K562 (cell line): ENCODE data around the gene TAS2R4. TPM values are rescaled to one million over a fixed set of nuclear protein-coding genes. Genes with fewer than 3 reads are reported as not detected.

Experiments
- EHMT2 ChIP-seq: fragments of 450-650 bp; IDR thresholded peaks from 2 replicates; pipeline ENCODE4 v1.6.1; 2018; ENCODE audit warnings: antibody characterized with exemption
- GABPA ChIP-seq: fragments of 200-800 bp; sonication (Bioruptor generic); conservative IDR thresholded peaks from 2 replicates; pipeline ENCODE4 v1.6.1; 2016; ENCODE audit warnings: low read depth, missing genetic modification characterization, missing compliant biosample characterization
- GATAD2A ChIP-seq: fragments of 450-650 bp; IDR thresholded peaks from 2 replicates; pipeline ENCODE4 v1.6.1; 2017
- HLTF ChIP-seq: fragments of 450-650 bp; IDR thresholded peaks from 2 replicates; pipeline ENCODE4 v1.6.1; 2016
- MYNN ChIP-seq, 2 experiments: sonication (generic); formaldehyde crosslinking in 1 of 2; IDR thresholded peaks; 2 replicates each; pipeline versions ENCODE4 v1.5.0 to v1.6.1; 2016 to 2020; ENCODE audit warnings: antibody characterized with exemption in 1 of 2, missing genetic modification reagents in 1 of 2
- NFRKB ChIP-seq: fragments of 450-650 bp; IDR thresholded peaks from 2 replicates; pipeline ENCODE4 v1.6.1; 2016; ENCODE audit warnings: low read depth
- PCBP1 ChIP-seq: fragments of 200-400 bp; formaldehyde crosslinking; IDR thresholded peaks from 2 replicates; pipeline ENCODE4 v1.6.1; 2018; ENCODE audit warnings: mild to moderate bottlenecking, low read depth, low read length; ENCODE audit not compliant: poor library complexity, severe bottlenecking
- POLR2B ChIP-seq: fragments of 450-650 bp; IDR thresholded peaks from 2 replicates; pipeline ENCODE4 v1.6.1; 2018; ENCODE audit warnings: low read depth; ENCODE audit not compliant: partially characterized antibody
- RBM25 ChIP-seq: fragments of 200-400 bp; formaldehyde crosslinking; IDR thresholded peaks from 2 replicates; pipeline ENCODE4 v1.6.1; 2018; ENCODE audit warnings: low read length, low read depth, moderate library complexity; ENCODE audit not compliant: severe bottlenecking
- TEAD2 ChIP-seq: fragments of 450-650 bp; IDR thresholded peaks from 2 replicates; pipeline ENCODE4 v1.6.1; 2016; ENCODE audit warnings: missing genetic modification characterization, control low read depth, missing compliant biosample characterization
- ZFPM2 ChIP-seq: fragments of 250-450 bp; sonication (Bioruptor Pico); IDR thresholded peaks from 2 replicates; pipeline ENCODE4 v1.5.1; 2022; ENCODE audit warnings: mild to moderate bottlenecking
- ZKSCAN3 ChIP-seq: fragments of 250-450 bp; sonication (Bioruptor Pico); IDR thresholded peaks from 2 replicates; pipeline ENCODE4 v1.4.0; 2020
- ZNF217 ChIP-seq: sonication (generic); formaldehyde crosslinking; IDR thresholded peaks from 2 replicates; pipeline ENCODE4 v1.8.0; 2022; ENCODE audit warnings: mild to moderate bottlenecking, missing genetic modification reagents
- ZNF274 ChIP-seq: IDR thresholded peaks from 2 replicates; pipeline ENCODE4 v1.6.1; 2011; ENCODE audit warnings: low read depth, mild to moderate bottlenecking, low read length, moderate library complexity, borderline replicate concordance
- ZNF561 ChIP-seq: fragments of 450-650 bp; formaldehyde crosslinking; conservative IDR thresholded peaks from 2 replicates; pipeline ENCODE4 v1.4.0; 2020; ENCODE audit warnings: mild to moderate bottlenecking, moderate library complexity
- ZNF584 ChIP-seq: fragments of 200-800 bp; sonication (Bioruptor generic); IDR thresholded peaks from 2 replicates; pipeline ENCODE4 v1.6.1; 2016; ENCODE audit warnings: low read depth, mild to moderate bottlenecking, missing genetic modification characterization, missing compliant biosample characterization
- polyA plus RNA-seq, 8 experiments: library from polyadenylated mRNA; depleted of rRNA in 4 of 8; stranded (reverse) in 5 of 8; unstranded in 3 of 8; fragments of >200 nt; fragmentation: Nextera tagmentation in 2 of 8; fragmentation: Illumina TruSeq in 1 of 8; extraction: Ambion mirVana in 2 of 8; extraction: Trizol in 1 of 8; gene quantifications; 2 replicates each; pipeline versions ENCODE4 v1.2.1 to v1.2.3, GENCODE V29; 2011 to 2014; ENCODE audit warnings: inconsistent platforms in 1 of 8, missing spikeins in 1 of 8
- total RNA-seq, 7 experiments: library from RNA; depleted of rRNA in 6 of 7; stranded (reverse); fragments of >200 nt in 6 of 7; fragmentation: Illumina TruSeq in 2 of 7; extraction: Trizol in 2 of 7; gene quantifications; 2 replicates each; pipeline versions ENCODE4 v1.2.1 to v1.2.3, GENCODE V29; 2011 to 2021; ENCODE audit warnings: low replicate concordance in 1 of 7
- TF ChIP-seq, protein P1 (sequence below): fragments of 450-650 bp; formaldehyde crosslinking; IDR thresholded peaks from 2 replicates; pipeline ENCODE4 v1.4.0; 2020; ENCODE audit warnings: mild to moderate bottlenecking, moderate library complexity
- TF ChIP-seq, protein P2 (sequence below): fragments of 450-650 bp; formaldehyde crosslinking; IDR thresholded peaks from 2 replicates; pipeline ENCODE4 v1.4.0; 2020; ENCODE audit warnings: mild to moderate bottlenecking, mixed read lengths
- TF ChIP-seq, protein P3 (sequence below): IDR thresholded peaks from 2 replicates; pipeline ENCODE4 v1.6.1; 2014; ENCODE audit warnings: antibody characterized with exemption
- TF ChIP-seq, protein P4 (sequence below): fragments of 450-650 bp; formaldehyde crosslinking; conservative IDR thresholded peaks from 2 replicates; pipeline ENCODE4 v1.4.0; 2022; ENCODE audit warnings: mild to moderate bottlenecking, missing genetic modification characterization
- TF ChIP-seq, protein P5 (sequence below): IDR thresholded peaks from 3 replicates; pipeline ENCODE4 v1.6.1; 2011; ENCODE audit warnings: borderline replicate concordance, mild to moderate bottlenecking, moderate library complexity; ENCODE audit not compliant: insufficient read length; ENCODE audit errors: extremely low read depth

The TAS2R4 gene
- total and polyA plus RNA-seq, 9 of the 15 experiments (the other 6 are each of a cell fraction or from before 2014, with no cell fraction given): 0.04 to 2.1 (median 0.68) TPM

DNA sequence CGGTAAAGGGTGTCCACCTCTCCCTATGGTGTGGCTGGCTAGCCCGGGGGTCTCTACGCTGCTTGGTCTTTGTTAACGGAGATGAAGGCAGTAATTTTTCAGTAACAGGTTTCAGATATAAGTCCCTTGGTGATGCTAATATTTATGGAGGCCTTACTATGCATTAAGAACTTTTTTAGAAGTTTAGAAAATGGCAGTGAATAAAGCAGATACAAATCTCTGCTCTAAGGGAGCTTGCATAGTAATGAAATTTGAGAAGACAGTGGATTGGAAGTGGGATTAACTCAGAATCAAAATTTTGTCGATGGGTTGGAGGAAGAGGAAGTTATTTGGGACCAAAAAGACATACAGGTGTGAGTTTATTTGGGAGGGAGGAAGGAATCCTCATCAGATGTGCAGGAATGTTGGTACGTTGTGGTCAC lies 37.9 kb upstream of the TAS2R4 start (continued):
- TF ChIP-seq, protein P1, sequence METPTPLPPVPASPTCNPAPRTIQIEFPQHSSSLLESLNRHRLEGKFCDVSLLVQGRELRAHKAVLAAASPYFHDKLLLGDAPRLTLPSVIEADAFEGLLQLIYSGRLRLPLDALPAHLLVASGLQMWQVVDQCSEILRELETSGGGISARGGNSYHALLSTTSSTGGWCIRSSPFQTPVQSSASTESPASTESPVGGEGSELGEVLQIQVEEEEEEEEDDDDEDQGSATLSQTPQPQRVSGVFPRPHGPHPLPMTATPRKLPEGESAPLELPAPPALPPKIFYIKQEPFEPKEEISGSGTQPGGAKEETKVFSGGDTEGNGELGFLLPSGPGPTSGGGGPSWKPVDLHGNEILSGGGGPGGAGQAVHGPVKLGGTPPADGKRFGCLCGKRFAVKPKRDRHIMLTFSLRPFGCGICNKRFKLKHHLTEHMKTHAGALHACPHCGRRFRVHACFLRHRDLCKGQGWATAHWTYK: no peak
- TF ChIP-seq ZNF584 (0 out of 2 replicates have a peak, but pooled peaks have one; percentile 17), HLTF (no peak), PCBP1 (no peak), TEAD2 (tag) (0 out of 2 replicates have a peak, but pooled peaks have one; percentile 11), ZNF274 (no peak), EHMT2 (no peak), GATAD2A (peak; percentile 1; the same call in 1 of the 2 replicates), MYNN (IDR thresholded peaks at IDR 0.05) (no peak), MYNN (CRISPR knock-in tag; IDR thresholded peaks at IDR 0.05) (no peak), NFRKB (peak; percentile 71; the same call in 1 of the 2 replicates), ZNF561 (no peak), ZKSCAN3 (no peak), POLR2B (no peak), ZFPM2 (CRISPR knock-in tag) (no peak), GABPA (tag) (peak; percentile 56; the same call in 1 of the 2 replicates), RBM25 (no peak), ZNF217 (CRISPR knock-in tag) (no peak)
- TF ChIP-seq, protein P2, sequence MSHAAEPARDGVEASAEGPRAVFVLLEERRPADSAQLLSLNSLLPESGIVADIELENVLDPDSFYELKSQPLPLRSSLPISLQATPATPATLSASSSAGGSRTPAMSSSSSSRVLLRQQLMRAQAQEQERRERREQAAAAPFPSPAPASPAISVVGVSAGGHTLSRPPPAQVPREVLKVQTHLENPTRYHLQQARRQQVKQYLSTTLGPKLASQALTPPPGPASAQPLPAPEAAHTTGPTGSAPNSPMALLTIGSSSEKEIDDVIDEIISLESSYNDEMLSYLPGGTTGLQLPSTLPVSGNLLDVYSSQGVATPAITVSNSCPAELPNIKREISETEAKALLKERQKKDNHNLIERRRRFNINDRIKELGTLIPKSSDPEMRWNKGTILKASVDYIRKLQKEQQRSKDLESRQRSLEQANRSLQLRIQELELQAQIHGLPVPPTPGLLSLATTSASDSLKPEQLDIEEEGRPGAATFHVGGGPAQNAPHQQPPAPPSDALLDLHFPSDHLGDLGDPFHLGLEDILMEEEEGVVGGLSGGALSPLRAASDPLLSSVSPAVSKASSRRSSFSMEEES (CRISPR knock-in tag): no peak
- TF ChIP-seq, protein P3, sequence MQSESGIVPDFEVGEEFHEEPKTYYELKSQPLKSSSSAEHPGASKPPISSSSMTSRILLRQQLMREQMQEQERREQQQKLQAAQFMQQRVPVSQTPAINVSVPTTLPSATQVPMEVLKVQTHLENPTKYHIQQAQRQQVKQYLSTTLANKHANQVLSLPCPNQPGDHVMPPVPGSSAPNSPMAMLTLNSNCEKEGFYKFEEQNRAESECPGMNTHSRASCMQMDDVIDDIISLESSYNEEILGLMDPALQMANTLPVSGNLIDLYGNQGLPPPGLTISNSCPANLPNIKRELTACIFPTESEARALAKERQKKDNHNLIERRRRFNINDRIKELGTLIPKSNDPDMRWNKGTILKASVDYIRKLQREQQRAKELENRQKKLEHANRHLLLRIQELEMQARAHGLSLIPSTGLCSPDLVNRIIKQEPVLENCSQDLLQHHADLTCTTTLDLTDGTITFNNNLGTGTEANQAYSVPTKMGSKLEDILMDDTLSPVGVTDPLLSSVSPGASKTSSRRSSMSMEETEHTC: no peak
- TF ChIP-seq, protein P4, sequence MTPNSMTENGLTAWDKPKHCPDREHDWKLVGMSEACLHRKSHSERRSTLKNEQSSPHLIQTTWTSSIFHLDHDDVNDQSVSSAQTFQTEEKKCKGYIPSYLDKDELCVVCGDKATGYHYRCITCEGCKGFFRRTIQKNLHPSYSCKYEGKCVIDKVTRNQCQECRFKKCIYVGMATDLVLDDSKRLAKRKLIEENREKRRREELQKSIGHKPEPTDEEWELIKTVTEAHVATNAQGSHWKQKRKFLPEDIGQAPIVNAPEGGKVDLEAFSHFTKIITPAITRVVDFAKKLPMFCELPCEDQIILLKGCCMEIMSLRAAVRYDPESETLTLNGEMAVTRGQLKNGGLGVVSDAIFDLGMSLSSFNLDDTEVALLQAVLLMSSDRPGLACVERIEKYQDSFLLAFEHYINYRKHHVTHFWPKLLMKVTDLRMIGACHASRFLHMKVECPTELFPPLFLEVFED (CRISPR knock-in tag): no peak
- TF ChIP-seq, protein P5, sequence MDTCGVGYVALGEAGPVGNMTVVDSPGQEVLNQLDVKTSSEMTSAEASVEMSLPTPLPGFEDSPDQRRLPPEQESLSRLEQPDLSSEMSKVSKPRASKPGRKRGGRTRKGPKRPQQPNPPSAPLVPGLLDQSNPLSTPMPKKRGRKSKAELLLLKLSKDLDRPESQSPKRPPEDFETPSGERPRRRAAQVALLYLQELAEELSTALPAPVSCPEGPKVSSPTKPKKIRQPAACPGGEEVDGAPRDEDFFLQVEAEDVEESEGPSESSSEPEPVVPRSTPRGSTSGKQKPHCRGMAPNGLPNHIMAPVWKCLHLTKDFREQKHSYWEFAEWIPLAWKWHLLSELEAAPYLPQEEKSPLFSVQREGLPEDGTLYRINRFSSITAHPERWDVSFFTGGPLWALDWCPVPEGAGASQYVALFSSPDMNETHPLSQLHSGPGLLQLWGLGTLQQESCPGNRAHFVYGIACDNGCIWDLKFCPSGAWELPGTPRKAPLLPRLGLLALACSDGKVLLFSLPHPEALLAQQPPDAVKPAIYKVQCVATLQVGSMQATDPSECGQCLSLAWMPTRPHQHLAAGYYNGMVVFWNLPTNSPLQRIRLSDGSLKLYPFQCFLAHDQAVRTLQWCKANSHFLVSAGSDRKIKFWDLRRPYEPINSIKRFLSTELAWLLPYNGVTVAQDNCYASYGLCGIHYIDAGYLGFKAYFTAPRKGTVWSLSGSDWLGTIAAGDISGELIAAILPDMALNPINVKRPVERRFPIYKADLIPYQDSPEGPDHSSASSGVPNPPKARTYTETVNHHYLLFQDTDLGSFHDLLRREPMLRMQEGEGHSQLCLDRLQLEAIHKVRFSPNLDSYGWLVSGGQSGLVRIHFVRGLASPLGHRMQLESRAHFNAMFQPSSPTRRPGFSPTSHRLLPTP: no peak
